ENCODE data around the gene LIPC. TPM values are rescaled to one million over a fixed set of nuclear protein-coding genes. Genes with fewer than 3 reads are reported as not detected.

LIPC gene
- total and polyA plus RNA-seq, 2 donors (not counting 3 experiments of a cell fraction or from before 2014, with no cell fraction given) = not detected

- H3K4me2 ChIP-seq (ENCODE audit: insufficient read depth, low read length) = no peak overlapping the region
- peaks cover 19% of the 10 kb centered on the region for H3K4me1 ChIP-seq (ENCODE audit: control insufficient read depth, extremely low read depth, insufficient read depth, low read length)
- dilution Hi-C loops (cut with MboI; ENCODE audit: extremely low pct_ligation_motif_present, low sequenced_read_pairs) = no loop called here
- H3K36me3 ChIP-seq (ENCODE audit: control insufficient read depth in 2 of 2, extremely low read depth in 1 of 2, insufficient read depth in 2 of 2, low read length in 2 of 2) = no peaks in the 10 kb centered on the region
- no TSS peak for BruUV-seq (replicated peaks)
- H4K20me1 ChIP-seq (replicated peaks; ENCODE audit: control insufficient read depth, extremely low read depth, insufficient read depth, low read length) = no peaks in the 10 kb centered on the region
- ChIA-PET POLR2A (no interaction called here), CTCF (interaction anchor here (1.6 to 2.4 kb wide), 4 partner anchors 11 to 107 kb away, joined by 4 to 6 read pairs (median 4); no protein-coding TSS in a partner anchor)
- H3K9me1 ChIP-seq (replicated peaks; ENCODE audit: control insufficient read depth, extremely low read depth, insufficient read depth, low read length) = no peaks in the 10 kb centered on the region
- no peak overlapping the region for H3K4me3 ChIP-seq (replicated peaks in 1 of 3; ENCODE audit: insufficient read depth in 1 of 3, low read depth in 1 of 3, low read length in 3 of 3)
- no peaks in the 10 kb centered on the region for H3K9me3 ChIP-seq (replicated peaks; ENCODE audit: control insufficient read depth, insufficient read depth, low read length)
- H3K9ac ChIP-seq (replicated peaks; ENCODE audit: extremely low read depth, insufficient read depth, low read length) = no peak overlapping the region
- H3K79me2 ChIP-seq (ENCODE audit: control insufficient read depth, insufficient read depth, low read length) = no peaks in the 10 kb centered on the region
- H2AFZ ChIP-seq (ENCODE audit: low read depth, low read length) = no peak overlapping the region
- peak overlapping the region; percentile 3 for H3K27ac ChIP-seq (ENCODE audit: insufficient read depth, low read depth, low read length)
- DNase-seq (ENCODE audit: low read depth, low spot score) (no peak), FAIRE-seq (no peak)
- TF ChIP-seq JUN (IDR thresholded peaks at IDR 0.05; ENCODE audit: borderline replicate concordance, insufficient read depth, insufficient read length, low read depth) = no peak
- TF ChIP-seq MAX (IDR thresholded peaks at IDR 0.05; ENCODE audit: insufficient read depth, insufficient read length) = no peak
- TF ChIP-seq EZH2 (IDR thresholded peaks at IDR 0.05; ENCODE audit: borderline replicate concordance, low read depth, low read length, severe bottlenecking) = no peak
- TF ChIP-seq POLR2A (IDR thresholded peaks at IDR 0.05; ENCODE audit: low read depth, low read length) = no peak
- no peak for TF ChIP-seq CTCF (IDR thresholded peaks at IDR 0.05; ENCODE audit: extremely low read depth in 1 of 2, insufficient read depth in 1 of 2, low read depth in 1 of 2, low read length in 2 of 2)
- no peak for TF ChIP-seq MYC (IDR thresholded peaks at IDR 0.05; ENCODE audit: low read depth, low read length)
- no peak for TF ChIP-seq GATA2 (IDR thresholded peaks at IDR 0.05; ENCODE audit: insufficient read depth, insufficient read length, low read depth, low read length)
- TF ChIP-seq FOS (IDR thresholded peaks at IDR 0.05; ENCODE audit: borderline replicate concordance, insufficient read depth, low read length) = no peak
- TF ChIP-seq POLR2AphosphoS5 (IDR thresholded peaks at IDR 0.05; ENCODE audit: insufficient read depth, low read depth, low read length) = no peak
- H3K27me3 ChIP-seq (ENCODE audit: control insufficient read depth in 2 of 2, insufficient read depth in 2 of 2, low read length in 2 of 2) = no peaks in the 10 kb centered on the region
- intact Hi-C loops (cut with micrococcal nuclease) = loop anchor here (2.0 kb wide), 2 partner anchors 73 to 105 kb away; no protein-coding TSS in a partner anchor
Measured at GRCh38 chr15:58546066-58546591, 114.3 kb downstream of the LIPC start.

Data from endothelial cell of umbilical vein (primary cell).